ENCODE measurements around the gene DACT2.

DNA sequence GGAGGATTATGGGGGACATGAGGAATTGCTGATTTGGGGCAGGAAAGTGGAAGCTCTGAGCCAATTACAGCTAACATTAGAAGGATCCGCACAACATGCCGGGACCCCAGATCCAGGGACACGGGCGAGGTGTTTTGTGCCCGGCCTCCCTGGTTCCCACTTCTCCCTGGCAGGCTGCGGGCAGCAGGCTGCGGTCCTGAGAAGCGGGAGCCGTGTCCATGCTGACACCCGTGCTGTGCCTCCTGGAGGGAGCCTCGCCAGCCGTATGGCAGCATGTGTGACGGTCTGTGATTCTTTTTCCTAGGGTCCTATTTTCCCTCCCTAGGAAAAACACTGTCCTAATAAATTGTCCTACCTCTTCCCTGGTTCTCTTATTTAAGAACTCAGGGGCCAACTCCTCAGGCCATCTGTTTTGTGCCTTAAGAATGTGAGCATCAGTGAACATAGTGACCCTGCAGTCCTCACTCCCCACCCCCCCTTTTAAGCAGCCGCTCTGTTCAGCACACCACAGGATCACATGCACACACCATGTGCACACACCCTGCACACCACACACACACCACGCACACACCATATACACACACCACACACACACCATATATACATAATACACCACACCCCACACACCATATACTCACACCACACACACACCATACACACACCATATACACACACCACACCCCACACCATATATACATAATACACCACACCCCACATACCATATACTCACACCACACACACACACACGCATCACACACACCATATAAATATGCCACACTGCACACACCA lies 49.9 kb downstream of the DACT2 start:
- no peak for TF ChIP-seq EZH2 (IDR thresholded peaks at IDR 0.05; ENCODE audit: insufficient read depth, poor library complexity, severe bottlenecking)
- TF ChIP-seq EZH2phosphoT487 (IDR thresholded peaks at IDR 0.05; ENCODE audit: insufficient read depth, low read depth) = no peak

Data from GM23248 (cell line).